GM20431 (cell line): Measurements from ENCODE around the gene P2RY6.

ENCODE experiments used
- in situ Hi-C: fragments of 300-500 bp; cut with MseI, MboI; formaldehyde crosslinking; loops from one replicate; pipeline ENCODE4 v1.15.0; 2020; ENCODE audit warnings: low sequenced_read_pairs; ENCODE audit not compliant: unreplicated experiment

The P2RY6 gene

DNA sequence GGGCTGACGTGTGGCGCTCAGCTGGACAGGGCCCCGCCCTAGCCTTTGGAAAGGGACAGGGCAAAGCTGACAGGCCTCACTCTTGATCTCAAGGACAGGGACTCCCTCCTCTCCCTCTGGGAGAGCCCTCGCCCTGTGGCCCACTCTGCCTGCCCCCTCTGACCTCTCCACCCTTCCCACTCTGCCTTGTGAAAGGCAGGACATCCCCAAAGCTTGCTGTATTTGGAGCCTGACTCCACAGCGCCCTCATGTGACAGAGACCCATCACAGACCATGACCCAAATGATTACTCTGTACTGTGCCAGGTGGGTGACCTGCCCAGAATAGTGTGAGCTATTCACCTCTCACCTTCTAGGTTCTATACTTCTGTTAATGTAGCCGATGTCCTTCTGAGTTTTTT, 35.3 kb upstream of the P2RY6 start:
- in situ Hi-C loops: no loop called here

DNA sequence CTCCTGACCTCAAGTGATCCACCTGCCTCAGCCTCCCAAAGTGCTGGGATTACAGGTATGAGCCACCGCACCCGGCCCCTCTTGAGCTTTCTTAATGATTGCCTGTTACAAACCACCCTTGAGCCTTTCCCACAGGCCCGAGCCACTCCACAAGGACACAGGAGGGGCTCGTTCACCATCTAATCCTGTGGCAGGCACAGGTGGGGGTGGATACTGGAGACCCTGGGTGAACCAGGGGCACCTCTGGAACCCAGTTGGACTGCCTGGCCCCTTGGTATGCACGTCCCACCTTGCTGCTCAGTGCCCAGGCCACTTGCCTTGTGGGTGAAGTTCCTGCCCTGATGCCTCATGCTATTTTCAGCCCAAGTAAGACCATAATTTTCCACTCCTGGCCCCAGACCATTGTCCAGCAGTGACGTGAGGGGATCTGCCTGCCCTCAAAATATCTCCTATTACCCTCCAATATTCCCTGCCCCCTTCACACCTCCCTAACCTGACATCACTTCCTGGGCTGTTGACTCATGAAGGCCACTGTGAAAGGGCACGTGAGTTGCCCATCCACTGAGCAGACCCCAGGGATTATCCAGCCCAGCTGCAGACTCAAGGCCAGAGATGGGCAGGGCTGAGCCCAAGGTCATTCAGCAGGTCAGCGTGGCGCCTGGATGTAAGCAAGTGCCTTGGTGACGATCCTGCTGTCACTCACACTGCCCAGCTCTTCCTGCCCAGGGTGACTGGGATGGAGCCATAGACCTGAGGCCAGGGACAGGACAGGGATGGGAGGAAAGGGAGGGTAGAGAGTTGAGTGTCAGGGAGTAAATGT, 34.5 kb upstream of the P2RY6 start:
- in situ Hi-C loops: no loop called here

DNA sequence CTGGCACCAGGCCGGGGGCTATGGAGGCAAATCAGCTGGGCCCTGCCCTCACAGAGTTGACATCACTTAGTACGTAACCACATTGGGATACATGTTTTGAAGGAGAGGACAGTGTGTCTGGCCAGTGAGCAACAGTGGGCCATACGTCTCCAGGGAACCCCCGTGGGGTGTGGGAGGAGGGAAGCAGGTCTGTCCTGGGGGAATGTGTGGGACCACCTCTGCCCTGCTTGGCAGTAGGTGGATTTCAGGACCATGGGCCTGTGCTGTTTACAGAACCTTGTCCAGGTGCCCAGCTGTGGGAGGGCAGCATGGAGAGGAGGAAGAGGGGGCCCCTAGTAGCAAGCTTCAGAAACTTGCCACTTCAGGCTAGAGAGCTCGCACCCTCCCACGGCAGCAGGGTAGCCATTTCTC, 33.0 kb upstream of the P2RY6 start:
- in situ Hi-C loops: no loop called here

DNA sequence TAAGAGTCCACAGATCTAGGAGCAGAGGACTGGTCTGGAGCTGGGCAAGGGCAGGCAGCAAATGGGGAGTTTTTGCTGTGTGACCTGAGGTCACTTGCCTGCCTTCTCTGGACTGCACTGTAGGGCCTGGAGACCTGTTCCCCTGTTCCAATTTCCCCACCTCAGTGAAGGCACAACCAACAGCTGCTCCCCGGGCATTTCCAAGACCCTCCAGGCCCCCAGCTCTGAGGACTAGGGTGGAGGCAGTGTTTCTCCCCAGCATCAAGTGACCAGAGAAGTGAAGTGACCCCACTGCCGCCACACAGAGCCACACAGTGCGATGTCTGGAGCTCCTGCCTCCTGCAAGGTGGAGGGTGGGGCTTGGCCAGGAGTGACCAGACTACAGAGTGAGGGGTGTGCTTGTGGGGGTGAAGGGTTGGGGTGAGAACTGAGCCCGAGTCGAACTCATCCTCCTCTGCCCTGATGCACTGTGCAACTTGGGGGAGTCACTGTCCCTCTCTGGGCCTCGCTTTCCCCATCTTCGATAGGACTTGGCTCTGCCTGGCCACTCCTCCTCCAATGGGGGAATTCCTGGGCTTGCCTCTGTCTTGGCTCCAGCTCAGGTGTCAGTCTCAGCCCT, 32.5 kb upstream of the P2RY6 start:
- in situ Hi-C loops: no loop called here

DNA sequence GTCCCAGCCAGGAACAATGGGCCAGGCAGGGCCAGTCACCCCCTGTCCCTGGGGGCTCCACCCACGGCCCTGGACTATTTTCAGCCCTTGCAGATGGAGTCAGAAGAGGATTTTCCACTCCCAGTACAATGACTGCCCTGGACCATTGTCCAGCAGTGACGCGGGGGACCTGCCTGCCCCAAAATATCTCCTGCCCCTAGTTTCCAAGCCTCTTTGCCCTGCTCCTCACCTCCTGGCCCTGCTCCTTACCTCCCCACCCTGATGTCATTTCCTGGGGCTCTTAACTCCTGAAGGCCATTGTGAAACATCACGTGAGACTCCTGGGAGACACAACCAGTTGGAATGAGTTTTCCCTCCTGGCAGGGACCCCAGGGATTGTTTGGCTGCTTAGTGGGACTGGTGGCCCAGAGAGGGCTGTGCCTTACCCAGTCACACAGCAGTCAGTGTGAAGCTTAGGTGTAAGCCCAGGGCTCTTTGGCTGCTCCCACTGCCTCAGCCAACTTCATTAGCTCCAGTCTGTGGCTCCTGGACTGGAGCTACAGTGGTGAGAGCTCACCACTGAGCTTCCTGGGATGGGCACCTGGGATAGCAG, 31.9 kb upstream of the P2RY6 start:
- in situ Hi-C loops: no loop called here

DNA sequence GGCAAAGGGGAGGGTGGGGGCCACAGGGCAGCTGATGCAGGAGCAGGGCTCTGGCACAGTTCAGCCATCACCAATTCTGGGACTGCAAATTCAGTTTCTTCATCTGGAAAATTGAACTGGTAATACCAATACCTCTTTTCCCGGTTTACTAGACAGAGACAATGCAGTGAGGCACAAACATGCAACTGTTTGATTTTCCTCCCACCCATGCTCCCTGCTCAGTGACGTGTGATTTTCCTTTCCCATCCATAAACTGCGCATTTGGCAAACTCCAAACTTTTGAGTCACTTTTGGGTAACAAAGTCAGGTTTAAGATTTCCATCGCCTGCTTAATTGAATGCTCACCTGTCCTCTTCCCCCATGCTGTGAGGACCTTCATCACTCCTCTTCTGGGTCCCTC, 30.8 kb upstream of the P2RY6 start:
- in situ Hi-C loops: no loop called here

DNA sequence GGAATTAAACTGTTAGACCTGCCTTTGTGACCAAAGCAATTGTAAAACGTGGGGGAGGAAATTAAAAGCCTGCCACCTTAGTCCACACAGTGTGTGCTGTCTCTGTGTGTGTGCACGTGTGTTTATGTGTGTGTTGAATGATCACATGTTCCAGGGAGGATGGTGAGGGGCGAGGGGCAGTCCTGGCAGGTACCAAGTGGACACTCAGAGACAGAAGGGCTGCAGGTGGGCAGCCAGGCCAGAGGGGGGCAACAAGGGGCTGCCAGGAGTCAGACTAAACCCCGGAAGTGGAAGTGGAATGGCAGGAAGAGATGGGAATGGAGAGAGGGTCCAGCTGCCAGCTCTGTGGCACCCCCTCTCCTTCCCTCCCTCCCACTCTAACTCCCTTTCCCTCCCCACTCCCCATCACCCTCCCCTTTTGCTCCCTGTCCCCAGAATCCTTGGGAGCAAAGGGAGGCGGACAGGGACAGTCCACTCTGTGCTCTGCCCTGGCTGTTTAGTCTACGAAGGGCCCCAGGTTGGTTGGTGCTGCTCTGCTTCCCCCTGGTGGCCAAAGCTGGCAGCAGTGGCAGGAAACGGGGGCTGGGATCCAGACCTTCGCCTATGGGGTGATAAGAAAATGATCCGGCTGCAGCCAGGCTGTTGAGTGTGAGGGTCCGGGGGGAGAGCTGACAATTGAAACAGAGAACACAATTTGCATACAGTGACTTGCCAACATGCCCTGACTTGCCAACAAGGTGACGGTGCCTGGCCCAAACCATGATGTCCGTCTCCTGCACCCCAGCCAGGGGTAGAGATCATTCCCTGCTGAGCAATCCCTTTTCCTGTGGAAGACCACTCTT, 29.7 kb upstream of the P2RY6 start:
- in situ Hi-C loops: no loop called here

DNA sequence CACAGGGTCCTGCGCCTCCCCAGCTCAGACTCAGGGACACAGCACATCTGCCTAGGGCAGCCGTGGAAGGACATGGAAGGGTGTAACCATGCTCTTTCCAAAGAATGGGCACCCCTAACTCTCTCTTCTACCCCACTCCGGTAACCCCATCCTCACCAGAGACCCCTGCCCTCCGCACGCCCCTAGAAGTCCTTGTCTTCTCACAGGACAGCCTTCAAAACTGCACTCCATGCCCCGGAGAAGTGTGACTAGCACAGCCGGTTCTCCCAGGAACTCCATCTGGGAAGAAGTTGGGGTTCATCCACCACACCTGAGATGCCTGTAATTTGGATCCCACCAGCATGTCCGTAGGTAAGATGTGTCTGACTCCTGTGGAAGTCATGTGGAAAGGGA, 29.0 kb upstream of the P2RY6 start:
- in situ Hi-C loops: no loop called here

DNA sequence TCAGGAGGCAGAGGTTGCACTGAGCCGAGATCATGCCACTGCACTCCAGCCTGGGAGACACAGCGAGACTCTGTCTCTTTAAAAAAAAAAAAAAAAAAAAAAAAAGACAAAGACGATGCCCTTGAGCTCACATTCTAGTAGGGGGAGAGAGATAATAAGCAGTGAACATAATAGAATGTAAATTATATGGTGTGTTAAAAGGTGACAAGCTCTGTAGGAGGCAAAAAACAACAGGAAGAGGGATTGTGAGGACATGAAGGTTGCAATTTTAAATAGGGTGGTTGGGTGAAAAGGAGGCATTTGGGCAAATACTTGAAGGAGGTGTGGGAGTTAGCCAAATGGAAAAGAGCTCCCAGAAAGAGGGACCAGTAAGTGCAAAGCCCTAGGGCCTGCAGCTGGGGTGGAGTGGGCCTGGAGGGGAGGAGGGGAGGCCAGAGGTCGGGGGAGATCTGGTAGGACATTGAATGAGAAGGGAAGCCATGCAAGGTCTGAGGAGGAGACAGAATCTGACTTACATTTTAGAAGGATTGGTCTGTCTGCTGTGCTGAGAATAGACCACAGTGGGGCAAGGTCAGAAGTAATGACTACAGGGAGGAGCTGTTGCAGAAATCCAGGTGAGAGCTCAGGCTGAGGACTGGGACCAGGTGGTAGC, 27.4 kb upstream of the P2RY6 start:
- in situ Hi-C loops: no loop called here

DNA sequence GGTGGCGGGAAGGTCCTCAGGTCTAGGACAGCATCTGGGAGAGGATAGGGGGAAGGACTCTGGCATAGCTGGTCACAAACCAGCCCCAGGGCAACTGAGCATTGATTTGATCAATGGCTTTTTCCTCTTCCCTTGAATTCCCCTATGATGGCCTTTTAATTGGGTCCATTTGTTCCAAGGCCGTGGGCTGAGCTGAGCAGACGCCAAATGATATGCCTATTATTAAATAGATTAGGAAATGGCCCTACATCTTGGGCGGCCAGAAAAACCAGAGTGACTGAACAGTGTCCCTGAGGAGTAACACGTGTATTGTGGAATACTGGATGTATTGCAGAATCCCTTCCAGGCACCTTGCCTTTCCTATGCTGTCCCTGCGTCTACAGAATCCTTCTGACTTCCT, 26.7 kb upstream of the P2RY6 start:
- in situ Hi-C loops: no loop called here

DNA sequence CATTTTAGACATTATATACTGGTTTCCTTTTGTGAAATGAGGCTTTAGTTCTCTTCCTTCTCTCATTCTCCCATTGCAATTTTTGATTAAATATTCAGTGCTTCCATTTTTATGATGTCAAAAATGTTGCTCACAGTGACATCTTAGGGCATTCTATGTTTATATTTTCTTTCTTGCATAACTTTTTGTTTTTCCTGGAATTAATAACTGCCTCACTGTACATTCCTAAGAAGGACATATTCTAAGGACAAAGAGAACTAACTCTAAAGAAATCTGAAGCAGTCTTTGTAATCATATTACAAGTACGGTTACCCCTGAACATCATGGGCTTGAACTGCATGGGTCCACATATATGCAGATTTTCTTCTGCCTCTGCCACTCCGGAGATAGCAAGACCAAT, 25.8 kb upstream of the P2RY6 start:
- in situ Hi-C loops: no loop called here

DNA sequence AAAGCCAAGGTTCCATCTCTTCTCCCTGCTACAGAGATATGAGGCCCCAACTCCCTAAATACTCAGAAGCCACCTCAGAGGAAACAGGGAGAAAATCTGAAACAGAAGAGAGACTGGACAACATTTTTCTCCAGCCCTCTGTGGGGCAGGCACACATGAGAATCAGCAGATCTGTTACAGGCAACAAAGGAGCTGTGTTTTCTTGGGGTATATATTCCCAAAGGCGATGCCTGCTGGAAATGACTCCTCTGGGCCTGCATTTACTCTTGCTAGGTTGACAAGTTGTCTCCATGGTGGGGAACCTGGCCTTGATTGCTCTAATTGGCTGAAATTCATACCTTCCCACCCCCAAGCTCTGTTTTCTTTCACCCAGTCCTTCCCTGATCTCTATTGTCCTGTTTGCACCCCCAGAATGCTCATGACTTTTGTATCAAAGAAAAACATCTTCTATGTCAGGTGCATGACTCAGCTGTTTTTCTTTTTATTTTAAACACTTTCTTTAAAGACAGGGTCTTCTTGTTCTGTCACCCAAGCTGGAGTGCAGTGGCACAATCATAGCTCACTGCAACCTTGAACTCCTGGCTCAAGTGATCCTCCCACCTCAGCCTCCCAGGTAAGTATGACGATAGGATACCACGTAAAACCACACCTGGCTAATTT, 23.5 kb upstream of the P2RY6 start:
- in situ Hi-C loops: no loop called here

DNA sequence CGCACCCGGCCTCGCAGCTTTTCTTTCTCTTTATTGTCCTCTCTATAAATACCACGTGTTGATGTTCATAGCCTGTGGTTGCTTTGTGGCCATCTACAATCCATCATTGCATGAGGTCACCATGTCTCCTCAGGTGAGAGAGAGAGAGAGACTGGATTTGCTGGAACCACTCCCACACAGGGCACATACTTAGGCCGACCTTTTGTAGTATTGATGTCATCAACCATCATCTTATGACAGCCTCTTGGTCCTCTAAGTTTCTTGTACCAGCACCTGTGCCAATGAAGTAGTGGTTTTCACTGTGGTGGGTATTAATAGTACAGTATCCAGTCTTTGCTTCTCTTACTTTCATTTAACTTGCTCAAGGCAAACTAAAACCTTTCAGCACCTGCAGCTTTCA, 22.8 kb upstream of the P2RY6 start:
- in situ Hi-C loops: no loop called here

DNA sequence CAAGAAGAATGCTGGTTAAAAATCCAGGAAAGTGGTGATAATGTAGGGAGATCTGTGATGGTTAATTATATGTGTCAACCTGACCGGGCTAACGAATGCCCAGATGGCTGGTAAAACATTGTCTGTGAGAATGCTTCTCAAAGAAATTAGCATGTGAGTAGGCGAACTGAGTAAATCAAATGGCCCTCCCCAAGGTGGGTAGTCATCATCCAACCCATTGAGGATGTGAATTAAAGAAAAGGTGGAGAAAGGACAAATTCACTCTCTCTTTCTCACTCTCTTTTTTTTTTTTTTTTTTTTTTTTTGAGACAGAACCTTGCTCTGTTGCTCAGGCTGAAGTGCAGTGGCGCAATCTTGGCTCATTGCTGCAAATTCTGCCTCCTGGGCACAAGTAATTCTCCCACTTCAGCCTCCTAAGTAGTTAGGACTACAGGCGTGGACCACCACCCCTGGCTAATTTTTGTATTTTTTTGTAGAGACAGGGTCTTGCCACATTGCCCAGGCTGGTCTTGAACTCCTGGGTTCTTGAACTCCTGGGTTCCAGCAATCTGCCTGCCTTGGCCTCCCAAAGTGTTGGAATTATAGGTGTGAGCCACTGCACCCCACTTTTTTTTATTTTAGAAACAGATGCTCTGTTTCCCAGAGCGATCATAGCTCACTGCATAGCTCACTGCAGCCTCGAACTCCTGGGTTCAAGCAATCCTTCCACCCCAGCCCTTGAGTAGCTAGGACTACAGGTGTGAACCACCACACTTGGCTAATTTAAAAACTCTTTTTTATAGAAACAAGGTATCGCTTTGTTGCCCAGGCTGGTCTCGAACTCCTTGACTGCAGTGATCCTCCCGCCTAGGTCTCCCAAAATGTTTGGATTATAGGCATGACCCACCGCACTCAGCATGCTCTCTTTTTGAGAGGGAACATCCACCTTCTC, 22.0 kb upstream of the P2RY6 start:
- in situ Hi-C loops: no loop called here

DNA sequence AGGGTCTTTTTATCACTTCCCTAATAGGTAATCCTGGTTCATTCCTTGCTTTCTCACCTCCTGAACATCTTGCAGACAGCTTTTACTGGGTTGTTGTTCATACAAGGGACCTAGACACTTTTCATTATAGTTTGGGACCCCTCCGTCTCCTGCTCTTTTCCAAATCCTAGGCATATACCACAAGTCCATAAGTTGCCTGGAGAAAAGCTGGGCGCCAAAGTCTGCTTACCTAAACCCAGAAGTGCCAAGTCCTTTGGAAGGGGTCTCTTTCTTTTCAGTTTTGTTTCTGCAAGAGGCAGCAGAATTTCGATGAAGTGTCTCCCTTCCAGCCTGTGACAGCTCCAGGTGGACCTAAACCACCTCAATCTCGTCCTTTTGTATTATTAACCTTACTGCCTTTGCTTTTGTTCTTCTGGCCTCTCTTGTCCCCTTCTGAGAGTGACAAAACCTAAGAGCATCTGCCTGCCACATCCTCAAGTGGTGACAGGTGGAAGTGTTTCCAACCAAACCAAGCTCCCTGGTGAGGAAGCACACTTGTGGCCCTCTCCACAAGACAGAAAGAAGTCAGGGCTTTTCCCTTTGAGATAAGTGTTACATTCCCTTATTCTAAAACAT, 19.5 kb upstream of the P2RY6 start:
- in situ Hi-C loops: no loop called here

DNA sequence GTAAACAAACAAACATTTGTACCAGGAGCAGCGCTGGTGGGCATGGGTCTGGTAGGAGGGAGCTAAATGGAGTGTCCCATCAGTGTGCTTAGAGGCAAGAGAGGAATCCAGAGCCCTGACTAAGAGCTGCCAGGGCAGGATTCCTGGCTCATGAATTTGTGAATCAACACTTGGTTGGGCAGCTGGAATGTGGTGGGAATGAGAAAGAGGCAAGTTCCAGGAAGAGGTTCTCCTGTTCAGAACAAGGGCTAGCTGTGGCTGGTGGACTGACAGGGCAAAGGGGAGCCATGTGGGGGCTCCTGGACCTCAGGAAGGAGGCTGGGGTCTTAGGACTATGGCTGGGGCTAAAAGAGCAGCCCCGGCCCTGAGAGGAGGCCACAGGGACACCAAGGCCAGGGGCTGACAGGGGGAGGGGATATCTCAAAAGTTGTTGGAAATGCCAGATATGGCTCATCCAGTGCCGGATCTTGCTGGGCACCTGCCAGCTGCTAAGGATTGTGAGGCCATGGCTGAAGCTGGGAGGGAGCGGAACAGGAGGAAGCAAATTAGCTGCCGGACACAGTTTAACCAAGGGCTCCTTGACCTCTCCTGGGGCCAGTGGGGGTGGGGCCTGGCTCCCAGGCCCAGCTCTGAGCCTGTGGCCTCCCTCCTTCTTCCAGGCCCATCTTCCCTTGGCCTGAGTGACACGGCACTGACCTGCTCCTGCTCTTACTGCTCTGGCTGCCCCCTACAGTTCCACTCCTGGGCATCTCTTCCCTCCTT, 14.6 kb upstream of the P2RY6 start:
- in situ Hi-C loops: no loop called here
